HEK293 (cell line): Measurements from ENCODE around the gene GREM2.

ENCODE experiments used
- CTCF ChIP-seq: fragments of 450-650 bp; formaldehyde crosslinking; IDR thresholded peaks from 2 replicates; pipeline ENCODE4 v1.5.1; 2016; ENCODE audit warnings: missing biosample characterization, missing genetic modification characterization
- REPIN1 ChIP-seq: fragments of 450-650 bp; formaldehyde crosslinking; IDR thresholded peaks from 2 replicates; pipeline ENCODE4 v1.5.1; 2017; ENCODE audit warnings: missing biosample characterization, missing genetic modification characterization, low read depth
- SETDB1 ChIP-seq: IDR thresholded peaks from one replicate; pipeline ENCODE4 v1.6.1; 2017; ENCODE audit warnings: mild to moderate bottlenecking, low read length, moderate library complexity, mixed read lengths; ENCODE audit not compliant: insufficient read length
- WT1 ChIP-seq: fragments of 450-650 bp; formaldehyde crosslinking; IDR thresholded peaks from 2 replicates; pipeline ENCODE4 v1.5.1; 2016; ENCODE audit warnings: missing biosample characterization, missing genetic modification characterization
- ZNF658 ChIP-seq: fragments of 450-650 bp; formaldehyde crosslinking; IDR thresholded peaks from 2 replicates; pipeline ENCODE4; 2016; ENCODE audit warnings: missing biosample characterization, missing genetic modification characterization

GRCh38 chr1:240497908-240498307 lies 114.0 kb downstream of the GREM2 start:
- TF ChIP-seq CTCF, result no peak
- no peak for TF ChIP-seq WT1 (tag by site-specific recombination)
- TF ChIP-seq REPIN1 (tag by site-specific recombination), result no peak
- TF ChIP-seq ZNF658 (tag by site-specific recombination), result no peak
- TF ChIP-seq SETDB1, result no peak
